HL-60 (cell line): ENCODE results near the gene CASP7.

Experiments used
- DNase-seq, 2 experiments: peaks; one replicate each; pipeline ENCODE4 v3.0.0-alpha.2; 2010 to 2020; ENCODE audit warnings: low read depth in 1 of 2, low spot score in 1 of 2
- H3K27ac ChIP-seq: fragments of 250-450 bp; sonication (Bioruptor Pico); replicated peaks from 2 replicates; pipeline ENCODE4 v1.5.1; 2020; ENCODE audit warnings: mild to moderate bottlenecking, moderate library complexity
- H3K27me3 ChIP-seq: fragments of 250-450 bp; sonication (Bioruptor Pico); 2 replicates; pipeline ENCODE4 v1.5.1; 2021; ENCODE audit warnings: mild to moderate bottlenecking, moderate library complexity; ENCODE audit not compliant: insufficient read depth, poor library complexity, severe bottlenecking
- H3K4me3 ChIP-seq: replicated peaks from 2 replicates; pipeline ENCODE4 v1.5.1; 2011; ENCODE audit warnings: mild to moderate bottlenecking, control low read depth, low read length; ENCODE audit not compliant: insufficient read depth
- GABPA ChIP-seq: IDR thresholded peaks from 2 replicates; pipeline ENCODE4 v1.6.1; 2012; ENCODE audit warnings: low read depth
- POLR2AphosphoS5 ChIP-seq: IDR thresholded peaks from 2 replicates; pipeline ENCODE4 v1.6.1; 2012; ENCODE audit warnings: low read depth
- SPI1 ChIP-seq: IDR thresholded peaks from 2 replicates; pipeline ENCODE4 v1.6.1; 2012; ENCODE audit warnings: low read depth, mild to moderate bottlenecking, borderline replicate concordance
- TF ChIP-seq, protein P1 (sequence below): IDR thresholded peaks from 2 replicates; pipeline ENCODE4 v1.6.1; 2012; ENCODE audit warnings: low read depth; ENCODE audit not compliant: insufficient replicate concordance
- TF ChIP-seq, protein P2 (sequence below): IDR thresholded peaks from one replicate; pipeline ENCODE4 v1.5.1; 2011; ENCODE audit warnings: low read length, control low read depth, inconsistent platforms; ENCODE audit not compliant: insufficient read depth

Gene CASP7

DNA sequence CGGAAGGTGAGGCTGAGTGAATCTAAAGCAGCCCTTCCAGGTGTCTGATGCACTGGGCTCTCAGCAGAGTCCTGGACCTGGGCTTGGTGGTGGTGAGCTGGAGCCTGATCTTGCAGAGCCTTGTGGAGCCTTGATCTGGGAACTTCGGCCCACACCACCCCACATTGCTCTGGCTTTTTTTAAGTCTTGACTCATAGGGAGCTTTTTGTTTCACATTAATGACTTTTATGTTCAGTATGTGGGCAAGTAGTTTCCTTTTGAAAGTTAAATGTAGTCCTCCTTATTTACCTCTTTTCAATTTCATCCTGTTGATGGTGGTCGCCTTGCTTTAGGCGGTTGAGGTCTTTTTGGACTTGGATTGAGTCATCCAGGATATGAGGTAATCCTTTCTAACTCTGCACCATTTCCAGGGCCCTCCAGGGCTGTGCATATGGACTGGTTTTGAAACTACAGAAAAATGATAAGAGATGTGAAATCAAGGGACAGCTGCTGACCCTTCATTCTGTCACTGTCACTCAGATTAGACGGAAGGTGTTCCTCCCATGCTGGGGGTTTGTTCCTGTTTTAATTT is 12.9 kb upstream of the CASP7 start:
- TF ChIP-seq, protein P1, sequence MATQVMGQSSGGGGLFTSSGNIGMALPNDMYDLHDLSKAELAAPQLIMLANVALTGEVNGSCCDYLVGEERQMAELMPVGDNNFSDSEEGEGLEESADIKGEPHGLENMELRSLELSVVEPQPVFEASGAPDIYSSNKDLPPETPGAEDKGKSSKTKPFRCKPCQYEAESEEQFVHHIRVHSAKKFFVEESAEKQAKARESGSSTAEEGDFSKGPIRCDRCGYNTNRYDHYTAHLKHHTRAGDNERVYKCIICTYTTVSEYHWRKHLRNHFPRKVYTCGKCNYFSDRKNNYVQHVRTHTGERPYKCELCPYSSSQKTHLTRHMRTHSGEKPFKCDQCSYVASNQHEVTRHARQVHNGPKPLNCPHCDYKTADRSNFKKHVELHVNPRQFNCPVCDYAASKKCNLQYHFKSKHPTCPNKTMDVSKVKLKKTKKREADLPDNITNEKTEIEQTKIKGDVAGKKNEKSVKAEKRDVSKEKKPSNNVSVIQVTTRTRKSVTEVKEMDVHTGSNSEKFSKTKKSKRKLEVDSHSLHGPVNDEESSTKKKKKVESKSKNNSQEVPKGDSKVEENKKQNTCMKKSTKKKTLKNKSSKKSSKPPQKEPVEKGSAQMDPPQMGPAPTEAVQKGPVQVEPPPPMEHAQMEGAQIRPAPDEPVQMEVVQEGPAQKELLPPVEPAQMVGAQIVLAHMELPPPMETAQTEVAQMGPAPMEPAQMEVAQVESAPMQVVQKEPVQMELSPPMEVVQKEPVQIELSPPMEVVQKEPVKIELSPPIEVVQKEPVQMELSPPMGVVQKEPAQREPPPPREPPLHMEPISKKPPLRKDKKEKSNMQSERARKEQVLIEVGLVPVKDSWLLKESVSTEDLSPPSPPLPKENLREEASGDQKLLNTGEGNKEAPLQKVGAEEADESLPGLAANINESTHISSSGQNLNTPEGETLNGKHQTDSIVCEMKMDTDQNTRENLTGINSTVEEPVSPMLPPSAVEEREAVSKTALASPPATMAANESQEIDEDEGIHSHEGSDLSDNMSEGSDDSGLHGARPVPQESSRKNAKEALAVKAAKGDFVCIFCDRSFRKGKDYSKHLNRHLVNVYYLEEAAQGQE, result no peak
- TF ChIP-seq GABPA (no peak), SPI1 (no peak), POLR2AphosphoS5 (no peak)
- TF ChIP-seq, protein P2, sequence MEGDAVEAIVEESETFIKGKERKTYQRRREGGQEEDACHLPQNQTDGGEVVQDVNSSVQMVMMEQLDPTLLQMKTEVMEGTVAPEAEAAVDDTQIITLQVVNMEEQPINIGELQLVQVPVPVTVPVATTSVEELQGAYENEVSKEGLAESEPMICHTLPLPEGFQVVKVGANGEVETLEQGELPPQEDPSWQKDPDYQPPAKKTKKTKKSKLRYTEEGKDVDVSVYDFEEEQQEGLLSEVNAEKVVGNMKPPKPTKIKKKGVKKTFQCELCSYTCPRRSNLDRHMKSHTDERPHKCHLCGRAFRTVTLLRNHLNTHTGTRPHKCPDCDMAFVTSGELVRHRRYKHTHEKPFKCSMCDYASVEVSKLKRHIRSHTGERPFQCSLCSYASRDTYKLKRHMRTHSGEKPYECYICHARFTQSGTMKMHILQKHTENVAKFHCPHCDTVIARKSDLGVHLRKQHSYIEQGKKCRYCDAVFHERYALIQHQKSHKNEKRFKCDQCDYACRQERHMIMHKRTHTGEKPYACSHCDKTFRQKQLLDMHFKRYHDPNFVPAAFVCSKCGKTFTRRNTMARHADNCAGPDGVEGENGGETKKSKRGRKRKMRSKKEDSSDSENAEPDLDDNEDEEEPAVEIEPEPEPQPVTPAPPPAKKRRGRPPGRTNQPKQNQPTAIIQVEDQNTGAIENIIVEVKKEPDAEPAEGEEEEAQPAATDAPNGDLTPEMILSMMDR, result no peak
- DNase-seq, result no peak
- Histone ChIP-seq H3K27me3 (peaks cover 5% of the 10 kb centered on the region), H3K27ac (no peak overlapping the region), H3K4me3 (no peak overlapping the region)

DNA sequence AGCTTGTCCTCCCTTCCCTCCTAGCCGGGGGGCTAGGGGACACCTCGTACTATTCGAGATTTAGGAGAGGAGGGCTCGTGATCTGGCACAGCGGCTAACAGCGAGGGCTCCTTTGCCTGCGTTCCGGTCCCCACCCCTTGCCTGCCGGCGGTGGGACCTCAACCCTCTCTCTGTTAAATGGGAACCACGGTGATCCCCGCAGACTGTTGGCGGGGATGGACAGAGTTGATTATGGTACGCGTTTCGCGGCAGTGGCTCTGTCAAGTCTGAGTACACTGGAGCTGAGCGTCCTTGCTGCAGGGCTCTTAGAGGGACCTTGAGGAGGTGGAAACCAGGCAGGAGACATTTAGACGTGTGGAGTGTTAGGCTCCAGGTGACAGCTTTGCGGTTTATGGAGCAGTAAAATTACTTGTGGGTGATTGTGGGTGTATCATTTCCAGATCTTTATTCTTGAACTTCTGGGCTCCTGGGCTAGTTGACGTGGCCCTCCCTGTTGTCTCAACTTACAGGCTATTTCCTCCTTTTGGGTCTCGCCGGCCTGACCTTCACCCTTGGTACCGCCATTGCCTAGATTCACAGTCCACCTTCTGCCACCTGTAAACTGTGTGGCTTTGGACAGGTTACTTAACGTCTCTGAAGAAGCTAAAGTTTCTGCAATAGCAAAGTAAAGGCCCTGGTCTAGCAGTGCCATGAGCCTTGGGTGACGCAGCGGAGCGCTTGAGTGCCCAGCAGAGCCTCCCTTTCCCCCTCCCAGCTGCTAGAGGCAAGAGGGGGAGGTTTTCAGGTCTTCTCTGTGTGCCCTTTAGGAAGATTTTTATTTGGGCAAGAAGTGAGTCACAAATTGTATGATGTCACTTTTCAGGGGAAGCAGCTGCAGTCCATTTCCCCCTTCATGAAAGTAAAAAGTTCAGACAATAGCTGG is 739 bp downstream of the CASP7 start:
- TF ChIP-seq, protein P2, result no peak
- TF ChIP-seq SPI1, result peak; percentile 17; the same call in 1 of the 2 replicates
- TF ChIP-seq, protein P1, result no peak
- TF ChIP-seq GABPA, result no peak
- Histone ChIP-seq H3K4me3 (peak overlapping the region; percentile 89), H3K27ac (peak overlapping the region; percentile 67), H3K27me3 (no peaks in the 10 kb centered on the region)
- peak; percentile 34 to 42 for DNase-seq

DNA sequence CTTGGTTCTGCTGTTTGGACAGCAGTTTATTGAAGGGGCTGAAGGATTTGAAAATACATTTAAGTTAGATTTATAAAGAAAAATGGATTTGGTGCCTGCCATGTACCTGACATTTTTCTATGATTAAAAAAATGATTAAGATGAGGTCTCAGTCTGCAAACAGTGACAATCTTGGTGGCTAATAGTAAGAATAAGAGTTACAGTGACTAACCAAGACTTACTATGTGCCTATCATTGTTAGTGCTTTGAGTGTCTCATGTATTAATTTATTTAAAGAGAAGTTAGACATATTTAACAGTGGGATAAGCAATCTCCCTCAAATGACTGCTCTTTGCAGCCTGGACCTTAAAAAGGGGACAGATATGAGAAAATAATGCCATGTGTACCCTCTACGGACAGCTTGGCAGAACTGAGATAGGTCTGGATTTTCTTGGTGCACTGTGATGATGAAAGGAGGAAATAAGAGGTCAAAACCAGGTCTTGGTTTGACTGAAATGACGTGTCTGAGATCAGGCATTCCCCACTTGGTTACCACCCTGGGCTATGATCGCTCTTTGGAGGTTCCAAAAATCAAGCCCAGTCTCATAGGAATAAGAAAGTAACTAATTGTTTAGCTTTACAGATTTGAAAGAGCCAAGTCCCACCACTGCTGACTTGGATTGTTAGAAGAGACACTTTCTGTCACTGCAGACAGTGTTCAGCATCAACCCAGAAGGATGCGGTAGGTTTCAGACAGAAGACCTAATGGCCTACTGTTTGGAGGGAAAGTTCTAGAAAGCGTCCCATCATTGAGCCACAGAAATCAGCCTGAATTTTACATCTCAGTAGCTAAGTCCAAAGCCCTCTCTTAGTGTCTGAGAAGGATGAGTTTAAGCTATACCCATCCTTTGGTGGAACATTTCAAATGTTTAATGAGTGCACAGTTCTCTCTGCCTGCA is 2.1 kb downstream of the CASP7 start:
- DNase-seq, result no peak
- H3K27ac ChIP-seq, result no peak overlapping the region
- H3K4me3 ChIP-seq, result no peak overlapping the region
- no peaks in the 10 kb centered on the region for H3K27me3 ChIP-seq
- TF ChIP-seq, protein P1, result no peak
- TF ChIP-seq POLR2AphosphoS5 (no peak), SPI1 (no peak), GABPA (no peak)
- TF ChIP-seq, protein P2, result no peak
